Measurements from ENCODE around the gene ZBTB43. TPM values are rescaled to one million over a fixed set of nuclear protein-coding genes. Genes with fewer than 3 reads are reported as not detected.

Gene ZBTB43
- total and polyA plus RNA-seq, 2 of the 4 experiments (the other 2 are of a cell fraction) = 4.5 to 15.1 TPM

- ChIA-PET CTCF (interaction anchor here (0.5 kb wide), 1 partner anchor 97 kb away, joined by 6 read pairs; no protein-coding TSS in a partner anchor), POLR2A (ENCODE audit: unreplicated experiment) (no interaction called here)
- no peak for TF ChIP-seq CTCF (conservative IDR thresholded peaks at IDR 0.05; ENCODE audit: low read depth, low read length)
- TF ChIP-seq MAFK (IDR thresholded peaks at IDR 0.05; ENCODE audit: low read depth, low read length) = no peak
- TF ChIP-seq RCOR1 (IDR thresholded peaks at IDR 0.05; ENCODE audit: insufficient replicate concordance, low read length) = no peak
- TF ChIP-seq CEBPB (IDR thresholded peaks at IDR 0.05; ENCODE audit: low read depth, low read length) = no peak
- no peak for TF ChIP-seq RFX5 (IDR thresholded peaks at IDR 0.05; ENCODE audit: low read depth, low read length)
- TF ChIP-seq NFE2L2 (IDR thresholded peaks at IDR 0.05; ENCODE audit: low read depth, low read length) = no peak
- TF ChIP-seq RAD21 (IDR thresholded peaks at IDR 0.05; ENCODE audit: low read length) = no peak
- no peak for TF ChIP-seq ELK1 (IDR thresholded peaks at IDR 0.05; ENCODE audit: borderline replicate concordance, low read depth, low read length)
- peak overlapping the region; percentile 76 for H3K14ac ChIP-seq (replicated peaks; ENCODE audit: low read depth, low read length)
- H3K27ac ChIP-seq (ENCODE audit: insufficient read depth, low read length) = peak overlapping the region; percentile 75; the same call in 1 of the 2 replicates
- dilution Hi-C loops (cut with HindIII; ENCODE audit: low sequenced_read_pairs, unreplicated experiment) = no loop called here
- peak overlapping the region; percentile 23 for H2AK9ac ChIP-seq (replicated peaks; ENCODE audit: low read depth, low read length, poor library complexity)
- intact Hi-C loops (cut with micrococcal nuclease) = no loop called here
- H2BK15ac ChIP-seq (ENCODE audit: low read depth, low read length) = no peak overlapping the region; the same call in 2 of the 3 replicates
- H3K4ac ChIP-seq (ENCODE audit: low read depth, low read length) = peak overlapping the region; percentile 31; the same call in 1 of the 2 replicates
- H3K36me3 ChIP-seq (ENCODE audit: control insufficient read depth, insufficient read depth, low read length) = peaks cover 13% of the 10 kb centered on the region
- peak overlapping the region; percentile 9 to 53; a peak in 2 of 4 replicates for H4K8ac ChIP-seq (ENCODE audit: low read depth in 2 of 2, low read length in 2 of 2)
- peak; percentile 32 for DNase-seq
- peak; percentile 9; the same call in 1 of the 2 replicates for ATAC-seq (ENCODE audit: low read depth)
- peak overlapping the region; percentile 87 for H3K9ac ChIP-seq (ENCODE audit: low read depth, low read length)
- H3K56ac ChIP-seq (ENCODE audit: extremely low read depth, insufficient read depth, low read length) = peak overlapping the region; percentile 51; the same call in 1 of the 2 replicates
- no peaks in the 10 kb centered on the region for H3K9me3 ChIP-seq (ENCODE audit: control insufficient read depth, insufficient read depth, low read length)
- H3K23ac ChIP-seq (ENCODE audit: low read depth, low read length) = peak overlapping the region; percentile 79
- peaks cover 42% of the 10 kb centered on the region for H4K20me1 ChIP-seq (ENCODE audit: insufficient read depth, low read length)
- no peak overlapping the region for H4K5ac ChIP-seq (ENCODE audit: low read depth, low read length)
- in situ Hi-C loops (cut with MboI; ENCODE audit: low sequenced_read_pairs) = no loop called here
- peak overlapping the region; percentile 99 for H3K4me2 ChIP-seq (ENCODE audit: low read depth, low read length)
- no CpG with 5 or more reads among the region's 3 CpGs for WGBS, 2 experiments (ENCODE audit: extremely low coverage in 2 of 2, insufficient read length in 1 of 2)
- peak overlapping the region; percentile 74 for H2BK5ac ChIP-seq (ENCODE audit: low read depth, low read length, poor library complexity, severe bottlenecking)
- H3K4me1 ChIP-seq (ENCODE audit: control insufficient read depth, insufficient read depth, low read length) = peaks cover 7% of the 10 kb centered on the region
- peak overlapping the region; percentile 72 for H3K4me3 ChIP-seq (ENCODE audit: insufficient read depth, low read depth, low read length)
- H3K9me1 ChIP-seq (ENCODE audit: insufficient read depth, low read length) = peaks cover 9% of the 10 kb centered on the region; the same call in 1 of the 2 replicates
- H2AK5ac ChIP-seq (ENCODE audit: low read depth, low read length) = peak overlapping the region; percentile 6; the same call in 1 of the 2 replicates
- H2BK20ac ChIP-seq (ENCODE audit: low read depth, low read length) = no peak overlapping the region
- no peak overlapping the region for H3K18ac ChIP-seq (ENCODE audit: low read depth, low read length)
- peaks cover 17% of the 10 kb centered on the region for H3K27me3 ChIP-seq (ENCODE audit: control insufficient read depth, insufficient read depth, low read length)
- H4K91ac ChIP-seq (ENCODE audit: insufficient read depth, low read depth, low read length) = no peak overlapping the region
- H3K79me1 ChIP-seq (ENCODE audit: low read depth in 1 of 2, low read length in 2 of 2) = peaks cover 41 to 49% of the 10 kb centered on the region in 2 experiments
- no peak overlapping the region for H2AFZ ChIP-seq (replicated peaks; ENCODE audit: low read length, poor library complexity)
- no TSS peak for BruUV-seq (replicated peaks)
- H2BK120ac ChIP-seq (ENCODE audit: low read depth, low read length) = no peak overlapping the region
These were observed 56.9 kb downstream of the ZBTB43 start for GRCh38 chr9:126861707-126862103.

Measured in IMR-90 (cell line).